Measurements from ENCODE around the gene SESTD1.

GRCh38 chr2:179297927-179298326 lies 33.3 kb upstream of the SESTD1 start:
- TF ChIP-seq CTCF (IDR thresholded peaks at IDR 0.05) (no peak), POLR2A (IDR thresholded peaks at IDR 0.05) (no peak)

Measured in heart left ventricle (tissue), 13 donors.